DOHH2 (cell line): ENCODE results near the gene BHLHA9.

Experiments
- EZH2phosphoT487 ChIP-seq: fragments of 200-600 bp; sonication (generic); IDR thresholded peaks from 2 replicates; pipeline ENCODE4 v1.6.1; 2017; ENCODE audit warnings: borderline replicate concordance, mild to moderate bottlenecking, antibody characterized with exemption, low read length, moderate library complexity, mixed read lengths
- TF ChIP-seq, protein P1 (sequence below): fragments of 200-600 bp; sonication (generic); IDR thresholded peaks from one replicate; pipeline ENCODE4 v1.5.1; 2014; ENCODE audit warnings: antibody characterized with exemption, mild to moderate bottlenecking, low read depth, low read length; ENCODE audit not compliant: poor library complexity, severe bottlenecking

DNA sequence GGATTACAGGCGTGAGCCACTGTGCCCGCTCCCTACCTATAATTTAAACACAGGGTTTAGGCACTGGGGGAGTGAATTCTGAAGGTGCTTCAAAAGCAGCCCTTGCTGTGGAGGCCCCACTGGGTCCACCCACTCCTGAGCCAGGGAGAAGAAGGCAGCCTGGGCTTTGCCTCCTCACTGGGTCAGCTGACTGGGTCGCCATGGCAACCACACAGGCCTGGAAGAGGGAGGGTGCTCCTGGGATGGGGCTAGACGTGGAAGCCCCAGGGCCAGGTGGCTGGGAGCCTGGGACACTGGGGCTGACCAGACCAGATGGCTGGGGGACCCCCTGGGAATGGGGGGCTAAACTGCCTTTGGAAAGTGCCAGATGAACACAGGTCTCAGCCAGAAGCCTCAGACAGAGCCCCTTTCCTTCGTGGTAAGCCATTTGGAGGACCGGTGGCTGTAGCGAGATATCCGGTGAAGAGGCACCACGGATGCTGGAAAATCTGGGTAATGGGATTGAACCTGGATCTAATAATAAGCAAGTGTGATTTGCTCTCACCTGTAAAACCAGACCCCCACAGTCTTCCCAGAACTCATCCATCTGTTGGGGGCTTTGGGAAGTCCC, 42.1 kb downstream of the BHLHA9 start:
- TF ChIP-seq, protein P1, sequence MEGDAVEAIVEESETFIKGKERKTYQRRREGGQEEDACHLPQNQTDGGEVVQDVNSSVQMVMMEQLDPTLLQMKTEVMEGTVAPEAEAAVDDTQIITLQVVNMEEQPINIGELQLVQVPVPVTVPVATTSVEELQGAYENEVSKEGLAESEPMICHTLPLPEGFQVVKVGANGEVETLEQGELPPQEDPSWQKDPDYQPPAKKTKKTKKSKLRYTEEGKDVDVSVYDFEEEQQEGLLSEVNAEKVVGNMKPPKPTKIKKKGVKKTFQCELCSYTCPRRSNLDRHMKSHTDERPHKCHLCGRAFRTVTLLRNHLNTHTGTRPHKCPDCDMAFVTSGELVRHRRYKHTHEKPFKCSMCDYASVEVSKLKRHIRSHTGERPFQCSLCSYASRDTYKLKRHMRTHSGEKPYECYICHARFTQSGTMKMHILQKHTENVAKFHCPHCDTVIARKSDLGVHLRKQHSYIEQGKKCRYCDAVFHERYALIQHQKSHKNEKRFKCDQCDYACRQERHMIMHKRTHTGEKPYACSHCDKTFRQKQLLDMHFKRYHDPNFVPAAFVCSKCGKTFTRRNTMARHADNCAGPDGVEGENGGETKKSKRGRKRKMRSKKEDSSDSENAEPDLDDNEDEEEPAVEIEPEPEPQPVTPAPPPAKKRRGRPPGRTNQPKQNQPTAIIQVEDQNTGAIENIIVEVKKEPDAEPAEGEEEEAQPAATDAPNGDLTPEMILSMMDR, result no peak
- no peak for TF ChIP-seq EZH2phosphoT487
